Raji (cell line): ENCODE results near the gene CNGA3.

ENCODE experiments used
- POLR2A ChIP-seq: IDR thresholded peaks from 2 replicates; pipeline ENCODE4 v1.6.1; 2011; ENCODE audit warnings: low read depth, low read length, control low read depth; ENCODE audit not compliant: insufficient read depth

CNGA3 gene

GRCh38 chr2:98381494-98381893 lies 35.2 kb downstream of the CNGA3 start:
- no peak for TF ChIP-seq POLR2A

GRCh38 chr2:98382086-98382485 lies 35.8 kb downstream of the CNGA3 start:
- no peak for TF ChIP-seq POLR2A

- no peak for TF ChIP-seq POLR2A
These were observed 36.5 kb downstream of the CNGA3 start for GRCh38 chr2:98382739-98383138.

GRCh38 chr2:98383166-98383565 lies 36.9 kb downstream of the CNGA3 start:
- TF ChIP-seq POLR2A = no peak

- no peak for TF ChIP-seq POLR2A
These were observed 38.9 kb downstream of the CNGA3 start for GRCh38 chr2:98385050-98385699.

GRCh38 chr2:98387478-98387877 lies 41.2 kb downstream of the CNGA3 start:
- TF ChIP-seq POLR2A = no peak

- TF ChIP-seq POLR2A = no peak
These were observed 41.8 kb downstream of the CNGA3 start for GRCh38 chr2:98388081-98388480.

- no peak for TF ChIP-seq POLR2A
These were observed 42.5 kb downstream of the CNGA3 start for GRCh38 chr2:98388601-98389250.

- no peak for TF ChIP-seq POLR2A
These were observed 43.0 kb downstream of the CNGA3 start for GRCh38 chr2:98389251-98389605.

- no peak for TF ChIP-seq POLR2A
These were observed 44.6 kb downstream of the CNGA3 start for GRCh38 chr2:98390571-98391476.

GRCh38 chr2:98391581-98392270 lies 45.5 kb downstream of the CNGA3 start:
- TF ChIP-seq POLR2A = no peak

- no peak for TF ChIP-seq POLR2A
These were observed 47.1 kb downstream of the CNGA3 start for GRCh38 chr2:98393354-98393753.

GRCh38 chr2:98394595-98395153 lies 48.4 kb downstream of the CNGA3 start:
- TF ChIP-seq POLR2A = no peak

GRCh38 chr2:98395977-98396376 lies 49.7 kb downstream of the CNGA3 start:
- TF ChIP-seq POLR2A = no peak

- no peak for TF ChIP-seq POLR2A
These were observed 50.6 kb downstream of the CNGA3 start for GRCh38 chr2:98396745-98397355.

- TF ChIP-seq POLR2A = no peak
These were observed 52.9 kb downstream of the CNGA3 start for GRCh38 chr2:98399140-98399539.
